PC-3 (cell line): ENCODE data around the gene CCDC136.

Experiments
- EZH2 ChIP-seq: fragments of 300-600 bp; sonication (generic); IDR thresholded peaks from one replicate; pipeline ENCODE4 v1.6.1; 2017; ENCODE audit warnings: antibody characterized with exemption, mild to moderate bottlenecking, low read length; ENCODE audit not compliant: unreplicated experiment
- EZH2phosphoT487 ChIP-seq: fragments of 300-600 bp; sonication (generic); IDR thresholded peaks from 2 replicates; pipeline ENCODE4 v1.6.1; 2018; ENCODE audit warnings: mild to moderate bottlenecking, antibody characterized with exemption, low read length, borderline replicate concordance
- TF ChIP-seq, protein P1 (sequence below): fragments of 300-600 bp; sonication (generic); conservative IDR thresholded peaks from 2 replicates; pipeline ENCODE4 v1.5.1; 2017; ENCODE audit warnings: antibody characterized with exemption, low read depth, mild to moderate bottlenecking, low read length

DNA sequence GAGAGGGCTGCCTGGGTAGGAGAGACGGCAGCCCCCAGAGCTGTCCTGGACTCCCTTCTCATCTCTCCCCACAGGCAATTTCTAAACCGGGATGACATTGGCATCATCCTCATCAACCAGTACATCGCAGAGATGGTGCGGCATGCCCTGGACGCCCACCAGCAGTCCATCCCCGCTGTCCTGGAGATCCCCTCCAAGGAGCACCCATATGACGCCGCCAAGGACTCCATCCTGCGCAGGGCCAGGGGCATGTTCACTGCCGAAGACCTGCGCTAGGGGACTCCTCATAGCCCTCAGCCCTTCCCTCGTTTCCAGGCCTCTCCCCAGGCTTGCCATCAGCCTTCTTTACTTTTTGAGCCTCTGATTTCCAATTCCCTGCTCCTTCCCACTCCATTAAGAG is 73.5 kb downstream of the CCDC136 start:
- no peak for TF ChIP-seq EZH2phosphoT487
- TF ChIP-seq, protein P1, sequence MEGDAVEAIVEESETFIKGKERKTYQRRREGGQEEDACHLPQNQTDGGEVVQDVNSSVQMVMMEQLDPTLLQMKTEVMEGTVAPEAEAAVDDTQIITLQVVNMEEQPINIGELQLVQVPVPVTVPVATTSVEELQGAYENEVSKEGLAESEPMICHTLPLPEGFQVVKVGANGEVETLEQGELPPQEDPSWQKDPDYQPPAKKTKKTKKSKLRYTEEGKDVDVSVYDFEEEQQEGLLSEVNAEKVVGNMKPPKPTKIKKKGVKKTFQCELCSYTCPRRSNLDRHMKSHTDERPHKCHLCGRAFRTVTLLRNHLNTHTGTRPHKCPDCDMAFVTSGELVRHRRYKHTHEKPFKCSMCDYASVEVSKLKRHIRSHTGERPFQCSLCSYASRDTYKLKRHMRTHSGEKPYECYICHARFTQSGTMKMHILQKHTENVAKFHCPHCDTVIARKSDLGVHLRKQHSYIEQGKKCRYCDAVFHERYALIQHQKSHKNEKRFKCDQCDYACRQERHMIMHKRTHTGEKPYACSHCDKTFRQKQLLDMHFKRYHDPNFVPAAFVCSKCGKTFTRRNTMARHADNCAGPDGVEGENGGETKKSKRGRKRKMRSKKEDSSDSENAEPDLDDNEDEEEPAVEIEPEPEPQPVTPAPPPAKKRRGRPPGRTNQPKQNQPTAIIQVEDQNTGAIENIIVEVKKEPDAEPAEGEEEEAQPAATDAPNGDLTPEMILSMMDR: no peak
- TF ChIP-seq EZH2: no peak
